ENCODE data around the gene PRKCE.

Gene PRKCE

DNA sequence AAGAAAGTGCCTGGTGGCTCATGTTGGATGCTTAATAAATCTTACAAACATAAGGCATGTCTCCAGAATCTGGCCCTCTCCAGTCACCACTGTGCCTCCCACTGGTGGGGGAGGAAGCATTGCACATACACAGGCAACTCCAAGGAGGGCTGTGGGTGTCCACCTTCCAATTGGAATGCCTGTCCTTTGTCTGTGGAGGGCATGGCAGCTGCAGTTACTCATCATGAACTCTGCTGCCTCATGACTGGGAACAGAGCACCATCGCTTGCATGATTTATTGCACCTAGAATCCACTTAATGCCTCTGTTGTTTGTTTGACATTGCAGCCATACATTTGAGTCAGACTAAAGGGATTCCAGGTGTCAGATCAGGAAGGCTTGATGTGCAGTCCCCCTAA lies 278.9 kb downstream of the PRKCE start:
- no peak overlapping the region for H3K4me3 ChIP-seq
- H3K27ac ChIP-seq: no peak overlapping the region

DNA sequence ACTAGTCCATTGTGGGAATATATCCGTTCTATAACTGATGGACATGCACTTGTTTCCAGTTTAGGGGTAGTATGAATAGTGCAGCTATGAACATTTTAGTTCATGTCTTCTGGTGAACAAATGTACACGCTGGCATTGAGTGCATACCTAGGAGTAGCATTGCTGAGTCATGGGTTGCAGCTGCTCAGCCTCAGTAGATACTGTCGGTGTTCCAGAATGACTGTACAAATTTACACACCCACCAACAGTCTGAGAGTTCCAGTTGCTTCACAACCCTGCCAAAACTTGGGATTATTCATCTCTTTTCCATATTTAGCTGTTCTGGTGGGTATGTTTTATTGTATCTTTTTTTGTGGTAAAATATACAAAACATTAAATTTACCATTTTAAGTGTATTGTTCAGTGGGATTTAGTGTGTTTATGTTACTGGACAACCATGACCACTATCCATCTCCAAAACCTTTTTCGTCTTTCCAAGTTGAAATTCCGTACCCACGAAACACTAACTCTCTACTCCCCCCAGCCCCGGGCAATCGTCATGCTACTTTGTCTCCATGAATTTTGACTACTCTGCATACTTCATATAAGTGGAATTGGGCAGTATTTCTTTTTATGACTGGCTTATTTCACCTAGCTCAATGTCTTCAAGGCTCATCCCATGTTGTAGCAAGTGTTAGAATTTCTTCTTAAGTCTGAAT lies 281.0 kb downstream of the PRKCE start:
- Histone ChIP-seq H3K4me3 (no peak overlapping the region), H3K27ac (no peak overlapping the region)

DNA sequence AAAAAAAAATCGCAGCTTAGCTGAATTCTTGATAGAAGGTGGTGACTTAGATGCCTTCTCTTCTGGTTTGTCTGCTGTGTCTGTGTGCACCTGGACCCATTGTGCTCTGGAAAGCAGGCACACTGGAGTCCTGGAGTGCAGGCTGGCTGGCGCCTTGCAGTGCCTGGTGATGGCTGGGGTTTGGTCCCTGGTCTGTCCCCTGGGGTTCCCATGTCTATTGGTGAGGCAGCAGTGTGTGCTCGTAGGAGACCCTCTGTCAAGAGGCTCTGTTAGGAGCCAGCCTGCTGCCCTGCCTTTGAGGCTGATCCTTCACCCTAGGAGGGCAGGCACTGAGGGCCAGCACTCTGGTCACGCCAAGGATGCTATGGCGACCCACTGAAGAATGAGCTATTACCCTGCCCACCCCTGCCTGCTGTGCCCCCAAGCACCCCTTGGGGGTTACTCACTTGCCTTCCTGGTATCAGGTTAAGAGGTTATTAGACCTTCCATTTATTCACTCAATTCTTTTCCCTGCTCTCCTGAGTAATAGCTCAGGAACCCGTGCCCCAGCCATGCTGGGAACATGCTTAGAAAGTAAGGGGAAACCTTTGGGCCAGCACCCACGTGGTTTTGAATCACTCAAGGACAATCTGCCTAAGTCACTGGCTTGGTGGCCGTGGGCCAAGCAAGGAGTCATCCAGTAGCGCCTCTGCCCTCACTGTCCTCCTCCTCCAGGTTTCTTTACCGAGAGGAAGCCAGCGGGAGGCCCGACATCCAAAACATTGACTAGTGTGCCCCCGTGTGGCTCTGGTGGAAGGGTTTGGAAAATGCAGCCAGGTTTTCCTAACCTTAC lies 284.5 kb downstream of the PRKCE start:
- Histone ChIP-seq H3K4me3 (no peak overlapping the region), H3K27ac (peak overlapping the region in 8 of 21 experiments; percentile 8 to 73 (median 41))

DNA sequence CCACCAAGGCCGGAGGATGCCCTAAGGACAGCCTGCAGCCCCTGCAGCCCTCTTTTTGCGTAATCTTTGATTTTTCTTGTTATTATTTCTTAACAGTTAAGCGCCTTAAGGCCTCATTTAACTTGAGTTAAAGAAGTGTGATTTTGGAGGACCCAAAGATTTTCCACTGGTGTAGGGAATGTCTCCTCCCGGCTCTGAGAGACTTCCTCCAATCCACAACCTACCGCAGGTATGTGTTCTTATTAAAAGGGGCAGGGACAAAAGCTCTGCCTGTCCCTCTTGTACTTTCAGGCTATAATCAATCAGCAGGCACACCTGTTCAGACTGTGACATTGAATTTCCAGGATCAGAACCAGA lies 285.1 kb downstream of the PRKCE start:
- H3K4me3 ChIP-seq: no peak overlapping the region
- peak overlapping the region in 3 of 21 experiments; percentile 20 to 51 (median 49) for H3K27ac ChIP-seq

DNA sequence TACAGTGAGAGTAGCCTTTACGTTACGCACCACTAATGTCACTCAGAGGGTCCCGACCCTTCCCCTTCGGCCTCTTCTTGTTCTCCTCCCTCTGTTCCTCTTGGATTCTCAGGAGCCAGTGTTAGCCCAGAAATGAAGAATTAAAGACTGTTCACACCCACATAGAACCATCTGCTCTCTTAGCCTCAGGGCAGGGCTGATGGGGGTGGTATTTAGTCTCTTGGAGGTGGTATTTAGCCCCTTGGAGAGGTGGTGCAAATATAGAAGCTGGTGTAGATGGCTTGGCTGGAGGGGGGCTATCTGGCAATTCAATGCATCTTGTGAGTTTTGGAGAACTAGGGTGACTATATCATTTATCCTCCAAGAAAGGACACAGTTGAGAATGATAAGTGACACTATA lies 286.5 kb downstream of the PRKCE start:
- Histone ChIP-seq H3K27ac (peak overlapping the region in 7 of 21 experiments; percentile 16 to 67 (median 34)), H3K4me3 (no peak overlapping the region)

DNA sequence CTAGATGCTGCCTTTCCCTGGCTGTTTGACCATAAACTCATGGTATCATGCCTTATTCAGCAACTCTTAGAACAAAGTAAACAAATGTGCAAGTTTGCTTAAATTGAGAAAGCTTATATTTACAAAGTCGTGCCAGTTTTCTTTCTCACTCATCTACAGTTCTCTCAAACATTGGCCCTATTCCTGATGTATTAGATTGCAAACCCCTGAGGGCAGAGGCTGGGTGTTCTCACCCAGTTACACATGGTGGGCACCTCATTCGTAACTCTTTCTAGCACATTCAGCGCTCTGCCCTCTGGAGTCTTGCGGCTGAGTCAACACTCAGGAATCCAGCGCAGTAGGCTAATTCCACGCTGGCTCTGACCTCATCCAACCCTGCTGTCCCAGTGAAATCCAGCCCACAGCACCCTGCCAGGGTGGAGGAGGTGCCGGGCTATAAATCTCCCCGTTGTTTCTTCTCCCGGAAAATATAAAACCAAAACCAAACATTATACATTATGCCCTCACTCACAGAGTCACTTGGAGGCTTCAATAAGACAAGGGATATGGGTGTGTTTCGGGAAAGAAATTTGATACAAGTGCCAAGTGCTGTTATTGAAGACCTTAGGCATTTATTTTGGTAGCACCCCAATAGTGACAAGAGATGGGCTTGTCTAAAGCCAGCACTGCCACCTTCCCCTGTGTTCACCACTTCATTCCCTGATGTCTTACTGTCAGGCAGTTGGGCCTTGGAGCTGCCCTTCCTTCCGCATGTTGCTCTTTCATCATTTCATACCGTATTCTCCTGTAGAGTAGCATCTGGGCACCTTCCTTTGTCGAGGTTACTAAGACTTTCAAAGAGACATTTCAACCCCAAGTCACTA lies 287.4 kb downstream of the PRKCE start:
- Histone ChIP-seq H3K4me3 (no peak overlapping the region), H3K27ac (peak overlapping the region in 15 of 21 experiments; percentile 2 to 67 (median 33))

DNA sequence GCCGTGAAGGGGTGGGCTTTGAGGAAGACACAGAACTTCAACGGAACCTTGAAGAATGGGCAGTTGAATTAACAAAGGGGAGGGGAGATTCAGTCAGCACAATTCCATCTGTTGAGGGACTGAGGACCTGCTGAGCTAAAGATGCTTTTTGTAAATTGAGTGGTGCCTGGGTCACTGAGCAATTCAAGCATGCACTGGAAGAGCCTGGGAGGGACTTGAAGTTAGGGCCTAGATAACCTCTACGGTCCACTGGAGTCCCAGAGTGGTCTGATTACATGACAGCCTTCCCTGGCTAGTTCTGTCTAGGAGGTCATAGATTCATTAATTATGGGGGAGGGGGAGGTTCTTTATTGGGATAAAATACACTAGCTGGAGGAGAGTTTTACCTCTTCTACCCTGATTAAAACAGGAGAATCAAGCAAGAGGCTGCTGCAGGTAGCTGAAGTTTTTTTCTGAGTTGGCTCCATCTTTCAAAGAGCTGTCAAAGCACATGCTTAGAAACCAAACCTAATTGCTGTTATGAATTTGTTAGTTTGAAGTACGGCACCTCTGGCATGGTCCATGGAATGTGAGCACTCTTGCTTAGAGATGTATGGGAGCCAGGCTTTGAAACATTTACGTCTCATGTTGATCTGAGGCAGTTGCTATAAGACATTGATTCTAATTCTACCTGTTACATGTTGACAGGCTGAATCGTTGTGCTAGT lies 290.2 kb downstream of the PRKCE start:
- no peak overlapping the region for H3K27ac ChIP-seq
- no peak overlapping the region for H3K4me3 ChIP-seq

DNA sequence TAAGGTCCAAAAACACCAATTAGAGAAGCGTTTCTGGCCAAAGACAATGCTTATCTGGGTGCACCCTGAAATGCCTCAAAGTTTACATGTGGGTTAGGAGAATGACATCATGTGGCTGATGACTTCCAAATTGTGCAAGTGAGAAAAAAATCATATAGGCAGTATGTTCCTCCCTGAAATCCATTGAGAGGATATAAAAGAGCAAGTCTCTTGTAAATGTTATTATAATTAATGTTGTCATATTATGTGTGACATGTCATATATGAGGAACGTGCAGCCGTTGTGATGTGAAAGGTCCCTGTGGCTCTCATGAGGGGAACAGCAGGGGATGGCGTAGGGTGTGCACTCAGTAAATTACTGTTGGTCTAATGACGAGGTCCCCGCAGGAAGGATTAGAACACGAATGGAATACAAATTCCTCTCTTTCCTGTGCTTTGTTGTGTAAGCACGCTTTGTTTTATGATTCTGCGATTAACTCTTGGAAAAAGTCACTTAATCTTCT lies 290.8 kb downstream of the PRKCE start:
- Histone ChIP-seq H3K27ac (no peak overlapping the region), H3K4me3 (no peak overlapping the region)

DNA sequence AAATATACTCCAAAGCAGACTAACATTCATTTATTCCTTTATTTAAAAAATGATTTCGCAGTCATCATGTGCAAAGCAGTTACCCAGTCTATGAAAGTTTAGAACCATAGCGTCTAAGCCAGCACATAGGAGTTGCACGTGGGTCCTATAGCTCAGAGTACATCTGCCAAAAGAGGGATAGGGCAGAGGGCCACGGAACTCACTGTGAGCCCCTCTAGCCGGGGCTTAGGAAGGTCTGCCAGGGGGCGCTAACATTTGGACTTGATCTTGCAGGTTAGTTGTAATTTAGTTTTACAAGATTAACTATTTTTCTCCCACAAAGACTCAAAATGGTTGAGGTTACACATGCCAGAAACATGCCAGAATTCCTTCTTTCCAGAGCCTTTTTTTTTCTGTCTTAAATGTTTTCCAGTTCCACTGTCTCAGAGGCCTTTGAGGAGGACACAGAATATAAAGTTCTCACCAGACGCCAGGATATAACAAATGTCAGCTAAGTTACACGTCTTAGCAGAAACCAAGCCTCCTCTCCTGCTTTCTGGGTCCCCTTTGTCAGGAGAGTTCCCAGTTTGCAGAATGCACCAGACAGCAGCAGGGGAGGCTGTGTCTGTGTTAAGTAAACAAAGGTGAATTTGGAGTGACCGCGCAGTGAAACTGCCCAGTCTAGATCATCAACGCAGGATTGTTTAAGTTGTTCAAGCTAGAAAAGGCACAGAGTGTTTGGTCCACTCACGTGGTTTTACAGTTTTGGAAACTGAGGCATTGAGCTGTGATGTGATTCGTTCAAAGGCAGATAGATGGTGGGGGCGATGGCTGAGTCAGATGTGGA lies 292.0 kb downstream of the PRKCE start:
- Histone ChIP-seq H3K4me3 (no peak overlapping the region), H3K27ac (peak overlapping the region in 2 of 21 experiments; percentile 2 to 3)

DNA sequence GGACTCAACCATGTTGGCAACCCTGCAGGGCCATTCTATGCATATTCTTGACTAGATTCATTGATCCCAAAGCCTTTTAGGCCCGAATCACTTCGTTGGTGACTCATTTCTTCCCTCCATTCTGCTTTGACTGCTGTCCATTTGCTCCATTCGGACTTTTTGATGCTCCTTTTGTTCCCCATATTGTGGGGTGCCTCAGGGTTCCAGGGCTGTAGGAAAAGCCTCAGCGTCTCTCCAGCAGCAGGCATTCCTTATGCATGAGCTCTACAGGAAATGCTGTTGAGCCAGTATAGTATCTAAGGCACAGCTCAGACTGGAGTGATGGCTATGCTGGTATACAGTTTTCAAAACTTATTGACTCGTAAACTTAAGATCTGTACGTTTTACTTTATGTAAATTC lies 292.6 kb downstream of the PRKCE start:
- peak overlapping the region in 2 of 21 experiments; percentile 2 to 3 for H3K27ac ChIP-seq
- no peak overlapping the region for H3K4me3 ChIP-seq

DNA sequence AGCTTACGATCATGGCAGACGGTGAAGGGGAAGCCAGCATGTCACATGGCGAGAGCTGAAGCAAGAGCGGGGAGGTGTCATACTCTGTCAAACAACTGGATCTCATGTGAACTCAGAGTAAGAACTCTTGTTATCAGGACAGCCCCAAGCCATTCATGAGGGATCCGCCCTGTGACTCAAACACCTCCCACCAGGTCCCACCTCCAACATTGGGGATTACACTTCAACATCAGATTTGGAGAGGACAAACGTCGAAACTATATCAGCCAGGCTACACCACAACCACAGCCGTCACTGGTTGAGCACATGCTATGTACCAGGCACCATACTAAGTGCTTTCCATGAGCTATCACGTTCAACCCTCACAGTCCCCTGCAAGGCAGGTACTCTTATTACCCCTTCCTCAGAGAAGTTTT lies 293.8 kb downstream of the PRKCE start:
- no peak overlapping the region for H3K4me3 ChIP-seq
- H3K27ac ChIP-seq: no peak overlapping the region

DNA sequence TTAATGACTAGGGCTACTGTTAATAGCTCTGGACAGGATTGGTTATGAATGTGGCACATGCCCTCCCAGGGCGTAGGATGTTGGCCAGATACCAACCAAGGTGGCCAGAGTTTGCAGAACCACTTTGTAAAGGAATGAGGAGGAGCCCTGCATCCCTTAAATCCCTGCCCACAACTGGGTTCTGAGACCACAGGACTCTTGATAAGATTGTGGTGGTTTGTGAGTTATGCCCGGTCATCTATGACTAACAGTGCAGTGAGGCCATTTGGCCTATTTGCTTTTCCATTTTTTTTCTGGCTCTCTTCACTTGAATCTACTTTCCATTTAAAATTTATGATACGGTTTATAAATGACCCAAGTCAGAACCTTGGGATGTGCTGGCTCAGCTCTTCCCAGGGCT lies 294.5 kb downstream of the PRKCE start:
- H3K4me3 ChIP-seq: no peak overlapping the region

DNA sequence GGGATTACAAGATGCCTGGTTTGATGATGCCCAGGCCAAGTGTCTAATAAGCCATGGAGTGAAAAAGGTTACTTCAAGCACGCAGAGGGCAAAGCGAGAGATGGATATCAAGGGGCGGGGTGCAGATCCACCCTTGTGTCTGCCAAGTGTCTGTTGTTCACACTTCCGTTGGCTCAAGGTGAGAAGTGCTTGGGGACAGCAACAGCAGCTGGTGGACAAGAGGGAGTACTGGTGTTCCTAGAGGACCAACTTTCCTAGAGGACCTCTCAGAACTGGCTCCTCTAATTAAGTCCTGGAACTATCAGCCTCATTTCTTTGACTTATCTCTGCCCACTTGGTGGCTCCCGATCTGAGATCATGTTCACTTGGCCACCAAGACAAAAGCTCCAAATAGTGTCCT lies 299.1 kb downstream of the PRKCE start:
- Histone ChIP-seq H3K4me3 (no peak overlapping the region), H3K27ac (no peak overlapping the region)

More for the DNA sequence above, 294.5 kb downstream of the PRKCE start:
- no peak overlapping the region for H3K27ac ChIP-seq

DNA sequence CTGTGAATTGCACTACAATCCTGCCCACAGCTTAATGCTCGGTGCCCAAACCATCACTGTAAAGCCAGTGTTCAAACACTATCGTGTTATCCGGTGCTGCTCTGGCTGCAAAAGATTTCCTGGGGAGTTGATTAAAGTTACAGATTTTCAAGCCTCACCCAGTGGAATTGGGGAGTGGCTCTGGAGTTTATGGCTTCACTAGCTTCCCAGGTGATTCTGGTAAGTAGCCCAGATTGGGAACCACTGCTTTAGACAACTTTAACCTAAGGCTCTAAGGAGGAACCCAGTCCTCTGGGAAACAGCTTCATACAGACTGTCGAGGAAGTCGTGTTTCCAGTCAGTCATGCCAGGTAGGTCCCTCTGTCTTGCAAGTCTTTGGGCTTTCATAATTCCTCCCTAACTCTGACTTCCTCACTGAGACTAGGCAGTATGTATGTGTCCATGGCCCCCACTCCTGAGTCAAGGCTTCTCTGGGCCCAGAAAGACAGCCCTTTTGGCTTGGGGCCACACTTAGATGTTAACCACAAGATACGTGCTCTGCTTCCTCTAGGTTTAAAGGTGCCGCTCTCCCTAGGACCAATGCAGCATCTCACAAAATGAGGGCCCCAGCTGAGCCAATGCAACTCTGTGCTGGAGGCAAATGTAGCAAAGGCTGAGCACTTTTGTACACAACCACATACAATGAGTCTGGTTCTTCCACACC lies 299.7 kb downstream of the PRKCE start:
- H3K4me3 ChIP-seq: no peak overlapping the region
- H3K27ac ChIP-seq: no peak overlapping the region

DNA sequence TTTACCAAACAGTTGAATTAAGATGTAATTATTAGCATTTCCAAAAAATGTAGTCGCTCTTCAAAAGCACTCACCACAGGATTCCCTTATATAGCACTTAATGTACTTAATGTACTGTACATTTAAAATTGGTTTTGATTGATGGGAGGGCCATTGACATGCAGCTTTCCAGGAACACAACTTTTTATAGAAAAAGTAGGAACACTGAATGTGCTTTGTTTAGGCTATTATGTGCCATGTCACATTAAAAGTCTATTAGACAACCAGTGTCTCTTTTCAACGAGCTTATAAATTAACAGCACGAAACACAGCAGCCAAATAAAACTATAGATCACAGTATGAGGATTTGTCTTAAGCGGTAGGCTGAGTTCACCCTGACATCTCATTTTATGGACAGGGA lies 301.1 kb downstream of the PRKCE start:
- H3K27ac ChIP-seq: no peak overlapping the region
- H3K4me3 ChIP-seq: no peak overlapping the region

DNA sequence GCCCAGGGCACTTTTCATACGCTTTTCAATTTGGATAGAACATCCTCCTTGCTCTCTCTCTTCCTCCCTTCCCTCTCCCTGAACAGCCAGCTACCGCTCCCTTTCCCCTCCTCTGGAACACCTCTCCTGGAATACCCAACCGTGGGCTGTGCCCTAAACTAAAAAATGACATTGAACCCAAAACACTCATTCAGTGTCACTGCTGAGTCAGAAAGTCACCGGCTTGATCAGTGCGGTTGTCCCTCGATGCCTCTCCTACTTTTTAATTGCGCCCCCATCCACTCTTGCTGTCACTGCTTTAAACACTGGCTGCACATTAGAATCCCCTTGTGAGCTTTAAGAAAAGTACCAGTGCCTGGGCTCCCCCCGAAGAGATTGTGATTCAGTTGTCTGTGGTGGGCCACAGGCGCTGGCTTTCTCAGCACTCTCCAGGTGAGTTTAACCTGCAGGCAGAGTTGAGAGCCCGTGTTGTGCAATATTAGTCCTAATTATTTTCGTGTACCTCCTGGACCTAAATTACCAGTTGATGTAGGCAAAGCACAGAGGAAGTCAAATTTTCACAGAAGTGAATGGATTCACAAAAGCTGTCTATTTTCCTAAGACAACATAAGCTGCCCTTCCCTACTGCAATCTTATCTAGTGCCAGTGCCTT lies 302.0 kb downstream of the PRKCE start:
- H3K4me3 ChIP-seq: no peak overlapping the region
- no peak overlapping the region for H3K27ac ChIP-seq

DNA sequence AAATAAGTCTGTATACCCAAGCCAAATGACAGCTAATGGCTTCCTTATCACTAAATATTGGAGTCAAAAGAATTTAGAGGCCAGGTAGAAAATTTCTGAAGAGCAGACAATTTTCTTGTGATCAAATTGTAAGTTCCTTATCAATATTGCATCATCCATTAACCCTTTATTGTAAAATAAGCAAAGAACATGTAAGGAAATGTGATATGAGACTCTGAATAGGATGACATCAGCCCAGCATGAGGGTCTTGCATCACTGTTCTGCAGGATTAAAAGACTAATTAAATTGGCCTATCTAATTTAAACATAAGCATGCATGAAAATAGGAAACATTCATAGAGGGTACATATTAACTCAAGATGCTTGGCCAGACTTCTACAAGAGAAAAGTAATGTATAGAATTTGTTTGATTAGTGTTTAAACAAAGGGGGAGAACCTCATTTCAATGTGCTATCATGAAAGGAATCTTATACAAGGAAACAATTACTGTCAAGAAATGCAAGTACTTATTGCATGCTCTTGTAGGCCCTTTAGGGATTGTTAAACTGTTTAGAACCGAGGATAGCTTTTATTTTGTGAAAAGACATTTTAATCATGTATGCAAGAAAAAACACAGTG lies 302.9 kb downstream of the PRKCE start:
- H3K4me3 ChIP-seq: no peak overlapping the region
- H3K27ac ChIP-seq: no peak overlapping the region
